ENCODE data around the gene ESM1.

DNA sequence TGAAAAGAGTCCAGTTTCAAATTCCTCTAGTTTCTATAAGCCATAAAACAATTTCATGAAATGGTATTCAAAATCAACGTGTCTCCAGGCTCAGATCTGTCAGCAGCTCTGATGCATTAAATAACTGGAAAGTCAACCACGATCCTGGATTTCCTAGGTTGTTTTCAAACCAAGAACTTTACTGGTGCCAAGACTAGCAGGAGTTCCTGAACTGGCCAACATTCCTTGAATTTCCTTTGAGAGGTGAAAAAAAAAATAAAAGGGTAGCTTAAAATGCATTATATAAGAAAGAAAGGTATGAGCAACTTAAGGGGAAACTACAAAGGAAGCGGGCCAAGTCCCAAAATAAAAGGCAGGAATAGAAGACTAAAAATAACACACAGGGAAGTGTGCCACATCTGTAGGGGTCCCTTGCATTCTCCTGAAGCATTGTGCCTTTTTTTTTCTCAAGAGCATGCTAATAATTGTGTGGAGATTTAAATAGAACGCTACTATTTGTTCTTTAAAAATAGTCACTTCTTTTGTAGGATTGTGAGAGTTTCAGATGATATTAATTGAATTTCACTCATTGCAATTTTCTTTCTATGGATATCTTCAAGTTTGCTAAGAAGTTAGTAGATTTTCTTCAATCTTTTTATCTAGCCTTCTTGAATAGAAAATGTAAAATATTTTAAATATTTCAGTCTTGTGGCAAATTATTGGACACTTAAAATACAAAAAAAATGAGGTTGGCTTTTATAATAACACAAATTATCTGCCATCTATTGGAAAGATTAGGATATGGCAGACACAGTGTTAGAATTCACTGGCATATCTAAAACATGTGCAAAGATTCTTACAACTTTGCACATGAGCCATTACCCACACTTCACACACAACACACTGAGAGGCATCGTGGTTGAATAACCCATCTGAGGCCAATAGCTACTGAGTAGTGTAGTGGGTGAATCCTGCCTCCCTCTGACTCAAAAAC, 15.3 kb downstream of the ESM1 start:
- TF ChIP-seq, protein P1, sequence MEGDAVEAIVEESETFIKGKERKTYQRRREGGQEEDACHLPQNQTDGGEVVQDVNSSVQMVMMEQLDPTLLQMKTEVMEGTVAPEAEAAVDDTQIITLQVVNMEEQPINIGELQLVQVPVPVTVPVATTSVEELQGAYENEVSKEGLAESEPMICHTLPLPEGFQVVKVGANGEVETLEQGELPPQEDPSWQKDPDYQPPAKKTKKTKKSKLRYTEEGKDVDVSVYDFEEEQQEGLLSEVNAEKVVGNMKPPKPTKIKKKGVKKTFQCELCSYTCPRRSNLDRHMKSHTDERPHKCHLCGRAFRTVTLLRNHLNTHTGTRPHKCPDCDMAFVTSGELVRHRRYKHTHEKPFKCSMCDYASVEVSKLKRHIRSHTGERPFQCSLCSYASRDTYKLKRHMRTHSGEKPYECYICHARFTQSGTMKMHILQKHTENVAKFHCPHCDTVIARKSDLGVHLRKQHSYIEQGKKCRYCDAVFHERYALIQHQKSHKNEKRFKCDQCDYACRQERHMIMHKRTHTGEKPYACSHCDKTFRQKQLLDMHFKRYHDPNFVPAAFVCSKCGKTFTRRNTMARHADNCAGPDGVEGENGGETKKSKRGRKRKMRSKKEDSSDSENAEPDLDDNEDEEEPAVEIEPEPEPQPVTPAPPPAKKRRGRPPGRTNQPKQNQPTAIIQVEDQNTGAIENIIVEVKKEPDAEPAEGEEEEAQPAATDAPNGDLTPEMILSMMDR (conservative IDR thresholded peaks at IDR 0.05): peak; percentile 12; the same call in 1 of the 2 replicates
- no peak for TF ChIP-seq ZFX (IDR thresholded peaks at IDR 0.05)

Data from C4-2B (cell line).